MCF 10A (cell line): ENCODE data around the gene TRIM29. TPM values are rescaled to one million over a fixed set of nuclear protein-coding genes. Genes with fewer than 3 reads are reported as not detected.

Source experiments
- BruUV-seq: library from RNA; stranded (reverse); fragments of 400-500 nt; replicated peaks from 2 replicates; lab custom pipeline; 2021; lab: Mats Ljungman, UMichigan
- CTCF ChIA-PET: fragments of 300-600 bp; sonication (Branson Sonifier 250); formaldehyde crosslinking; extraction: SDS; loops from one replicate; lab custom pipeline; 2021; ENCODE audit warnings: antibody characterized with exemption, inconsistent platforms; lab: Yijun Ruan, JAX
- POLR2A ChIA-PET: fragments of 300-600, 350-650 bp; sonication (Branson Sonifier 250); formaldehyde crosslinking; extraction: SDS; loops from one replicate; lab custom pipeline; 2020; ENCODE audit warnings: antibody characterized with exemption, inconsistent platforms; lab: Yijun Ruan, JAX
- DNase-seq: peaks from one replicate; pipeline ENCODE4 v3.0.0-alpha.2; 2018; ENCODE audit not compliant: unreplicated experiment
- H3K27ac Mint-ChIP-seq: one replicate; pipeline ENCODE4 v1.8.0; 2022; ENCODE audit warnings: mild to moderate bottlenecking, low read depth, mixed read lengths; ENCODE audit not compliant: unreplicated experiment
- H3K27me3 Mint-ChIP-seq: one replicate; pipeline ENCODE4 v1.8.0; 2022; ENCODE audit warnings: mixed read lengths; ENCODE audit not compliant: insufficient read depth, unreplicated experiment
- H3K36me3 Mint-ChIP-seq: one replicate; pipeline ENCODE4 v1.8.0; 2022; ENCODE audit warnings: mild to moderate bottlenecking, moderate library complexity, mixed read lengths; ENCODE audit not compliant: insufficient read depth, unreplicated experiment
- H3K4me1 Mint-ChIP-seq: one replicate; pipeline ENCODE4 v1.8.0; 2022; ENCODE audit warnings: mixed read lengths; ENCODE audit not compliant: insufficient read depth, unreplicated experiment
- H3K4me3 Mint-ChIP-seq: one replicate; pipeline ENCODE4 v1.8.0; 2022; ENCODE audit warnings: mild to moderate bottlenecking, moderate library complexity, mixed read lengths; ENCODE audit not compliant: unreplicated experiment
- H3K9me3 Mint-ChIP-seq: one replicate; pipeline ENCODE4 v1.8.0; 2022; ENCODE audit warnings: mixed read lengths; ENCODE audit not compliant: unreplicated experiment
- CTCF ChIP-seq: fragments of 200-600 bp; IDR thresholded peaks from one replicate; pipeline ENCODE4 v1.8.0; 2022; ENCODE audit warnings: antibody characterized with exemption, mild to moderate bottlenecking; ENCODE audit not compliant: unreplicated experiment
- intact Hi-C: fragments of 100-400 bp; cut with micrococcal nuclease; formaldehyde crosslinking; loops from 2 replicates; pipeline ENCODE4 v1.14.1; 2022
- total RNA-seq: library from RNA; stranded (reverse); gene quantifications from 2 replicates; pipeline ENCODE4 v1.2.3, GENCODE V29; 2022

Gene TRIM29
- total RNA-seq, 1 experiment from 2014 or later, result 93.4 TPM

GRCh38 chr11:120132645-120133185, 5.2 kb downstream of the TRIM29 start:
- Mint-ChIP-seq H3K4me1 (peaks cover 71% of the 10 kb centered on the region), H3K9me3 (no peaks in the 10 kb centered on the region), H3K36me3 (peaks cover 23% of the 10 kb centered on the region), H3K27me3 (no peaks in the 10 kb centered on the region), H3K27ac (peak overlapping the region; percentile 88), H3K4me3 (peak overlapping the region; percentile 48)
- ChIA-PET CTCF (interaction anchor here (7.7 kb wide), 1 partner anchor 36 kb away, joined by 68 read pairs; no protein-coding TSS in a partner anchor), POLR2A (interaction anchor here (0.9 to 8.0 kb wide), 3 partner anchors 10 to 439 kb away, joined by 3 to 153 read pairs (median 4); no protein-coding TSS in a partner anchor)
- DNase-seq, result no peak
- intact Hi-C loops, result no loop called here
- TF ChIP-seq CTCF, result no peak
- BruUV-seq, result no TSS peak

GRCh38 chr11:120131941-120132644, 5.8 kb downstream of the TRIM29 start:
- Mint-ChIP-seq H3K36me3 (peaks cover 29% of the 10 kb centered on the region), H3K4me1 (peaks cover 75% of the 10 kb centered on the region), H3K4me3 (peak overlapping the region; percentile 48), H3K9me3 (no peaks in the 10 kb centered on the region), H3K27me3 (no peaks in the 10 kb centered on the region), H3K27ac (peak overlapping the region; percentile 88)
- no peak for TF ChIP-seq CTCF
- ChIA-PET POLR2A (interaction anchor here (0.6 to 8.0 kb wide), 2 partner anchors 9 to 780 kb away, joined by 3 to 153 read pairs; no protein-coding TSS in a partner anchor), CTCF (interaction anchor here (7.7 kb wide), 1 partner anchor 36 kb away, joined by 68 read pairs; no protein-coding TSS in a partner anchor)
- peak; percentile 54 for DNase-seq
- intact Hi-C loops, result no loop called here
- no TSS peak for BruUV-seq

GRCh38 chr11:120130991-120131760, 6.7 kb downstream of the TRIM29 start:
- H3K9me3 Mint-ChIP-seq, result no peaks in the 10 kb centered on the region
- H3K27ac Mint-ChIP-seq, result peak overlapping the region; percentile 24
- no peak for DNase-seq
- TF ChIP-seq CTCF, result no peak
- peaks cover 84% of the 10 kb centered on the region for H3K4me1 Mint-ChIP-seq
- ChIA-PET POLR2A (interaction anchor here (0.5 to 8.0 kb wide), 2 partner anchors 8 to 262 kb away, joined by 3 to 153 read pairs; no protein-coding TSS in a partner anchor), CTCF (no interaction called here)
- intact Hi-C loops, result no loop called here
- H3K36me3 Mint-ChIP-seq, result peaks cover 38% of the 10 kb centered on the region
- no peaks in the 10 kb centered on the region for H3K27me3 Mint-ChIP-seq
- peak overlapping the region; percentile 7 for H3K4me3 Mint-ChIP-seq
- BruUV-seq, result no TSS peak
